Stimulated activated naive CD8-positive, alpha-beta T cell treated with anti-CD3 and anti-CD28 coated beads, Interleukin-15, Interleukin-2, amounts not matched to agents 100 U/mL and 50 U/mL, for 24 hours (primary cell): ENCODE data around the gene MPC2.

Experiments used
- ATAC-seq: fragments of 150-1000 bp; cut with Tn5 transposase; one replicate; pipeline ENCODE4 v1.10.0; 2021
- DNase-seq: peaks from one replicate; pipeline ENCODE4 v3.0.0; 2021

Gene MPC2

GRCh38 chr1:167936930-167937708 is at the start of gene MPC2:
MPC2 (minus strand) TSS chr1:167937072; CDS start chr1:167935841, 1,231 bp downstream.
- DNase-seq (peak; percentile 76), ATAC-seq (peak; percentile 6)

GRCh38 chr1:167984886-167985489 is 48.1 kb upstream of the MPC2 start:
- DNase-seq: no peak
- no peak for ATAC-seq

- ATAC-seq: no peak
- DNase-seq: no peak
Measured at GRCh38 chr1:167983797-167984420, 47.0 kb upstream of the MPC2 start.

- ATAC-seq (no peak), DNase-seq (no peak)
Measured at GRCh38 chr1:167981933-167982332, 45.1 kb upstream of the MPC2 start.

- DNase-seq: no peak
- no peak for ATAC-seq
Measured at GRCh38 chr1:167977245-167977644, 40.4 kb upstream of the MPC2 start.

GRCh38 chr1:167974698-167975097 is 37.8 kb upstream of the MPC2 start:
- DNase-seq (no peak), ATAC-seq (no peak)

- ATAC-seq (no peak), DNase-seq (no peak)
Measured at GRCh38 chr1:167973832-167974231, 37.0 kb upstream of the MPC2 start.

GRCh38 chr1:167968569-167968968 is 31.7 kb upstream of the MPC2 start:
- ATAC-seq: no peak

GRCh38 chr1:167966050-167966449 is 29.2 kb upstream of the MPC2 start:
- DNase-seq: no peak
- no peak for ATAC-seq

More at GRCh38 chr1:167968569-167968968, 31.7 kb upstream of the MPC2 start:
- no peak for DNase-seq

GRCh38 chr1:167964646-167965045 is 27.8 kb upstream of the MPC2 start:
- ATAC-seq: no peak
- no peak for DNase-seq

- no peak for ATAC-seq
Measured at GRCh38 chr1:167957710-167958109, 20.8 kb upstream of the MPC2 start.

GRCh38 chr1:167955915-167956314 is 19.0 kb upstream of the MPC2 start:
- ATAC-seq: no peak
- DNase-seq: no peak

More at GRCh38 chr1:167957710-167958109, 20.8 kb upstream of the MPC2 start:
- DNase-seq: no peak

GRCh38 chr1:167950569-167950968 is 13.7 kb upstream of the MPC2 start:
- no peak for ATAC-seq
- no peak for DNase-seq

- DNase-seq: no peak
- ATAC-seq: no peak
Measured at GRCh38 chr1:167949785-167950184, 12.9 kb upstream of the MPC2 start.

GRCh38 chr1:167947733-167948132 is 10.9 kb upstream of the MPC2 start:
- DNase-seq (no peak), ATAC-seq (no peak)

- no peak for ATAC-seq
- no peak for DNase-seq
Measured at GRCh38 chr1:167943541-167943940, 6.7 kb upstream of the MPC2 start.

GRCh38 chr1:167940264-167940663 is 3.4 kb upstream of the MPC2 start:
- DNase-seq (no peak), ATAC-seq (no peak)

- DNase-seq (no peak), ATAC-seq (no peak)
Measured at GRCh38 chr1:167938080-167938636, 1.3 kb upstream of the MPC2 start.

- no peak for ATAC-seq
- DNase-seq: no peak
Measured at GRCh38 chr1:167937709-167938010, 788 bp upstream of the MPC2 start.

- peak; percentile 94 for DNase-seq
- peak; percentile 86 for ATAC-seq
Measured at GRCh38 chr1:167936068-167936929, 573 bp downstream of the MPC2 start, which contains the start of gene DCAF6. DCAF6 (plus strand) TSS chr1:167936683; CDS start chr1:167936912, 229 bp downstream.

GRCh38 chr1:167935216-167936067 is 1.4 kb downstream of the MPC2 start:
- ATAC-seq: peak; percentile 15

More at GRCh38 chr1:167935216-167936067, 1.4 kb downstream of the MPC2 start:
- peak; percentile 47 for DNase-seq
